HG03196 (cell line): ENCODE results near the gene TULP4.
"Not testable (repeated sequence)": the region's sequence is repeated elsewhere in the genome, so short reads cannot be mapped to it uniquely, and the experiment has no call there.

Experiments
- ATAC-seq: cut with Tn5 transposase; IDR thresholded peaks from one replicate; pipeline ENCODE4 v1.9.1; 2021; ENCODE audit not compliant: unreplicated experiment

The TULP4 gene

GRCh38 chr6:158460602-158461169 lies 148.4 kb downstream of the TULP4 start:
- no peak for ATAC-seq

GRCh38 chr6:158461954-158462353 lies 149.7 kb downstream of the TULP4 start:
- ATAC-seq: no peak

- no peak for ATAC-seq
These were observed 152.2 kb downstream of the TULP4 start for GRCh38 chr6:158464483-158464882.

- ATAC-seq: no peak
These were observed 153.0 kb downstream of the TULP4 start for GRCh38 chr6:158465257-158465656.

GRCh38 chr6:158465747-158466146 lies 153.5 kb downstream of the TULP4 start:
- ATAC-seq: no peak

- ATAC-seq: no peak
These were observed 155.7 kb downstream of the TULP4 start for GRCh38 chr6:158467923-158468322.

GRCh38 chr6:158468666-158469065 lies 156.4 kb downstream of the TULP4 start:
- no peak for ATAC-seq

- ATAC-seq: not testable (repeated sequence)
These were observed 157.8 kb downstream of the TULP4 start for GRCh38 chr6:158470023-158470422.

- ATAC-seq: no peak
These were observed 159.1 kb downstream of the TULP4 start for GRCh38 chr6:158471339-158471738.

- ATAC-seq: no peak
These were observed 160.2 kb downstream of the TULP4 start for GRCh38 chr6:158472447-158472846.

- ATAC-seq: peak; percentile 9
These were observed 162.7 kb downstream of the TULP4 start for GRCh38 chr6:158474961-158475343.

- peak; percentile 69 for ATAC-seq
These were observed 163.4 kb downstream of the TULP4 start for GRCh38 chr6:158475344-158476302.

GRCh38 chr6:158476389-158476788 lies 164.1 kb downstream of the TULP4 start:
- ATAC-seq: peak; percentile 25

GRCh38 chr6:158477722-158478121 lies 165.5 kb downstream of the TULP4 start:
- ATAC-seq: not testable (repeated sequence)

GRCh38 chr6:158480989-158481388 lies 168.7 kb downstream of the TULP4 start:
- ATAC-seq: no peak

- ATAC-seq: no peak
These were observed 169.6 kb downstream of the TULP4 start for GRCh38 chr6:158481690-158482473.

GRCh38 chr6:158485431-158485830 lies 173.2 kb downstream of the TULP4 start:
- ATAC-seq: no peak

GRCh38 chr6:158487495-158487894 lies 175.2 kb downstream of the TULP4 start:
- no peak for ATAC-seq

- no peak for ATAC-seq
These were observed 175.8 kb downstream of the TULP4 start for GRCh38 chr6:158488065-158488464.

GRCh38 chr6:158489441-158489840 lies 177.2 kb downstream of the TULP4 start:
- ATAC-seq: no peak

GRCh38 chr6:158492881-158493280 lies 180.6 kb downstream of the TULP4 start:
- ATAC-seq: no peak

- no peak for ATAC-seq
These were observed 184.4 kb downstream of the TULP4 start for GRCh38 chr6:158496700-158497099.
